ENCODE data around the gene NXPH2.

GRCh38 chr2:138732651-138733050, 47.5 kb downstream of the NXPH2 start:
- TF ChIP-seq POLR2A (IDR thresholded peaks at IDR 0.05) = no peak
- TF ChIP-seq, protein P1, sequence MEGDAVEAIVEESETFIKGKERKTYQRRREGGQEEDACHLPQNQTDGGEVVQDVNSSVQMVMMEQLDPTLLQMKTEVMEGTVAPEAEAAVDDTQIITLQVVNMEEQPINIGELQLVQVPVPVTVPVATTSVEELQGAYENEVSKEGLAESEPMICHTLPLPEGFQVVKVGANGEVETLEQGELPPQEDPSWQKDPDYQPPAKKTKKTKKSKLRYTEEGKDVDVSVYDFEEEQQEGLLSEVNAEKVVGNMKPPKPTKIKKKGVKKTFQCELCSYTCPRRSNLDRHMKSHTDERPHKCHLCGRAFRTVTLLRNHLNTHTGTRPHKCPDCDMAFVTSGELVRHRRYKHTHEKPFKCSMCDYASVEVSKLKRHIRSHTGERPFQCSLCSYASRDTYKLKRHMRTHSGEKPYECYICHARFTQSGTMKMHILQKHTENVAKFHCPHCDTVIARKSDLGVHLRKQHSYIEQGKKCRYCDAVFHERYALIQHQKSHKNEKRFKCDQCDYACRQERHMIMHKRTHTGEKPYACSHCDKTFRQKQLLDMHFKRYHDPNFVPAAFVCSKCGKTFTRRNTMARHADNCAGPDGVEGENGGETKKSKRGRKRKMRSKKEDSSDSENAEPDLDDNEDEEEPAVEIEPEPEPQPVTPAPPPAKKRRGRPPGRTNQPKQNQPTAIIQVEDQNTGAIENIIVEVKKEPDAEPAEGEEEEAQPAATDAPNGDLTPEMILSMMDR (IDR thresholded peaks at IDR 0.05 in 4 of 5, conservative IDR thresholded peaks at IDR 0.05 in 1 of 5) = no peak

Data from gastrocnemius medialis (tissue), 4 donors.